Astrocyte of the cerebellum (primary cell): ENCODE results near the gene GLIS1.

Experiments used
- DNase-seq: peaks from one replicate; pipeline ENCODE4 v3.0.0-alpha.2; 2011; ENCODE audit warnings: low read depth
- H3K4me3 ChIP-seq: 2 replicates; pipeline ENCODE4 v1.5.1; 2011; ENCODE audit warnings: mild to moderate bottlenecking, low read depth, low read length, moderate library complexity
- CTCF ChIP-seq: IDR thresholded peaks from 2 replicates; pipeline ENCODE4 v1.5.1; 2012; ENCODE audit warnings: low read length, low read depth, moderate library complexity, mild to moderate bottlenecking; ENCODE audit errors: missing control alignments
- in situ Hi-C: cut with HindIII; loops from 2 replicates; pipeline ENCODE4 v1.10.0; 2017; ENCODE audit warnings: low sequenced_read_pairs

Gene GLIS1

GRCh38 chr1:53644496-53644895 lies 94.5 kb downstream of the GLIS1 start:
- no peak overlapping the region for H3K4me3 ChIP-seq
- in situ Hi-C loops: no loop called here
- no peak for DNase-seq
- no peak for TF ChIP-seq CTCF

- no peak for DNase-seq
- H3K4me3 ChIP-seq: no peak overlapping the region
- no peak for TF ChIP-seq CTCF
- in situ Hi-C loops: no loop called here
Observed at GRCh38 chr1:53643881-53644390, 95.0 kb downstream of the GLIS1 start.

- in situ Hi-C loops: no loop called here
- no peak for TF ChIP-seq CTCF
- no peak for DNase-seq
- no peak overlapping the region for H3K4me3 ChIP-seq
Observed at GRCh38 chr1:53643041-53643880, 95.7 kb downstream of the GLIS1 start.

- no peak for DNase-seq
- in situ Hi-C loops: no loop called here
- H3K4me3 ChIP-seq: no peak overlapping the region
- no peak for TF ChIP-seq CTCF
Observed at GRCh38 chr1:53642607-53643006, 96.4 kb downstream of the GLIS1 start.

- no peak for TF ChIP-seq CTCF
- in situ Hi-C loops: no loop called here
- H3K4me3 ChIP-seq: no peak overlapping the region
- DNase-seq: no peak
Observed at GRCh38 chr1:53642215-53642555, 96.8 kb downstream of the GLIS1 start.

GRCh38 chr1:53641481-53642214 lies 97.3 kb downstream of the GLIS1 start:
- in situ Hi-C loops: no loop called here
- TF ChIP-seq CTCF: no peak
- DNase-seq: no peak
- no peak overlapping the region for H3K4me3 ChIP-seq
